Smooth muscle cell (in vitro differentiated cells): ENCODE results near the gene FRMD5. TPM values are rescaled to one million over a fixed set of nuclear protein-coding genes. Genes with fewer than 3 reads are reported as not detected.

Experiments used
- DNase-seq: peaks from one replicate; lab custom pipeline; 2025; ENCODE audit not compliant: unreplicated experiment; lab: John Stamatoyannopoulos, UW
- H2AFZ ChIP-seq: fragments of 200-600 bp; sonication (generic); 2 replicates; pipeline ENCODE4 v1.6.0; 2016; ENCODE audit warnings: antibody characterized with exemption, low read depth, mild to moderate bottlenecking
- H3F3A ChIP-seq: fragments of 200-600 bp; sonication (generic); 2 replicates; pipeline ENCODE4 v1.6.0; 2017; ENCODE audit warnings: antibody characterized with exemption, low read depth
- H3K27ac ChIP-seq: fragments of 200-600 bp; sonication (generic); 2 replicates; pipeline ENCODE4 v1.5.1; 2016; ENCODE audit warnings: low read depth, mild to moderate bottlenecking
- H3K27me3 ChIP-seq: fragments of 200-600 bp; sonication (generic); 2 replicates; pipeline ENCODE4 v1.6.1; 2016; ENCODE audit warnings: low read depth, mild to moderate bottlenecking
- H3K36me3 ChIP-seq: fragments of 200-600 bp; sonication (generic); 2 replicates; pipeline ENCODE4 v1.5.1; 2016; ENCODE audit warnings: low read depth
- H3K4me1 ChIP-seq: fragments of 200-600 bp; sonication (generic); 2 replicates; pipeline ENCODE4 v1.5.1; 2016; ENCODE audit warnings: low read depth
- H3K4me2 ChIP-seq: fragments of 200-600 bp; sonication (generic); 2 replicates; pipeline ENCODE4 v1.6.0; 2016; ENCODE audit warnings: mild to moderate bottlenecking
- H3K4me3 ChIP-seq: fragments of 200-600 bp; sonication (generic); 2 replicates; pipeline ENCODE4 v1.5.1; 2016; ENCODE audit warnings: mild to moderate bottlenecking
- H3K79me2 ChIP-seq: fragments of 200-600 bp; sonication (generic); 2 replicates; pipeline ENCODE4 v1.6.0; 2016; ENCODE audit warnings: low read depth, mild to moderate bottlenecking
- H3K9ac ChIP-seq: fragments of 200-600 bp; sonication (generic); 2 replicates; pipeline ENCODE4 v1.6.0; 2016; ENCODE audit warnings: low read depth
- H3K9me3 ChIP-seq: fragments of 200-600 bp; sonication (generic); replicated peaks from 2 replicates; pipeline ENCODE4 v1.5.1; 2016; ENCODE audit warnings: low read depth
- H4K20me1 ChIP-seq: fragments of 200-600 bp; sonication (generic); 2 replicates; pipeline ENCODE4 v1.6.0; 2016; ENCODE audit warnings: low read depth
- CTCF ChIP-seq: fragments of 200-600 bp; sonication (generic); IDR thresholded peaks from 2 replicates; pipeline ENCODE4 v1.5.1; 2017; ENCODE audit warnings: borderline replicate concordance, mild to moderate bottlenecking, antibody characterized with exemption; ENCODE audit not compliant: insufficient read depth, poor library complexity, severe bottlenecking
- WGBS: methylation state at CpG from one replicate; pipeline ENCODE4 v1.1.7; 2016; ENCODE audit warnings: low lambda C conversion rate; 5-methylcytosine and 5-hydroxymethylcytosine counted together
- polyA plus RNA-seq: library from polyadenylated mRNA; unstranded; fragments of >200 nt; fragmentation: Nextera tagmentation; extraction: Ambion mirVana; gene quantifications from 2 replicates; pipeline ENCODE4 v1.2.1, GENCODE V29; 2016
- total RNA-seq: library from RNA; depleted of rRNA; stranded (reverse); fragments of >200 nt; gene quantifications from 2 replicates; pipeline ENCODE4 v1.2.3, GENCODE V29; 2014

Gene FRMD5
- total and polyA plus RNA-seq, 2 experiments from 2014 or later: 0.46 to 7.2 TPM

- Histone ChIP-seq H3F3A (no peaks in the 10 kb centered on the region), H3K79me2 (no peaks in the 10 kb centered on the region), H3K4me1 (no peaks in the 10 kb centered on the region), H3K27ac (no peak overlapping the region), H3K4me3 (no peak overlapping the region), H2AFZ (no peak overlapping the region), H3K9me3 (no peaks in the 10 kb centered on the region), H3K9ac (no peak overlapping the region), H3K27me3 (peaks cover 3% of the 10 kb centered on the region), H3K36me3 (no peaks in the 10 kb centered on the region), H4K20me1 (no peaks in the 10 kb centered on the region), H3K4me2 (no peak overlapping the region)
- no peak for TF ChIP-seq CTCF
- 74% methylated on average over 1 of the region's 1 CpG for WGBS
- DNase-seq: no peak
Measured at GRCh38 chr15:44177139-44177538, 17.9 kb downstream of the FRMD5 start.

GRCh38 chr15:44173813-44174212 is 21.3 kb downstream of the FRMD5 start:
- Histone ChIP-seq H4K20me1 (no peaks in the 10 kb centered on the region), H2AFZ (no peak overlapping the region), H3K27ac (no peak overlapping the region), H3K9ac (no peak overlapping the region), H3K36me3 (no peaks in the 10 kb centered on the region), H3F3A (no peaks in the 10 kb centered on the region), H3K4me3 (no peak overlapping the region), H3K27me3 (peaks cover 3% of the 10 kb centered on the region), H3K4me1 (no peaks in the 10 kb centered on the region), H3K9me3 (no peaks in the 10 kb centered on the region), H3K79me2 (no peaks in the 10 kb centered on the region), H3K4me2 (no peak overlapping the region)
- TF ChIP-seq CTCF: no peak
- DNase-seq: no peak

GRCh38 chr15:44163370-44163769 is 31.7 kb downstream of the FRMD5 start:
- Histone ChIP-seq H3K4me2 (no peak overlapping the region), H3K4me1 (no peaks in the 10 kb centered on the region), H3K9me3 (no peaks in the 10 kb centered on the region), H3K27ac (no peak overlapping the region), H3K9ac (no peak overlapping the region), H2AFZ (no peak overlapping the region), H3K27me3 (no peaks in the 10 kb centered on the region), H3K79me2 (no peaks in the 10 kb centered on the region), H3K4me3 (no peak overlapping the region), H3K36me3 (no peaks in the 10 kb centered on the region), H3F3A (peaks cover 4% of the 10 kb centered on the region), H4K20me1 (no peaks in the 10 kb centered on the region)
- WGBS: 85% methylated on average over 5 of the region's 5 CpGs
- no peak for TF ChIP-seq CTCF
- no peak for DNase-seq

- Histone ChIP-seq H3K79me2 (no peaks in the 10 kb centered on the region), H3K9me3 (no peaks in the 10 kb centered on the region), H4K20me1 (no peaks in the 10 kb centered on the region), H3K36me3 (no peaks in the 10 kb centered on the region), H3K27ac (no peak overlapping the region), H3K9ac (no peak overlapping the region), H3F3A (peaks cover 7% of the 10 kb centered on the region), H3K4me3 (no peak overlapping the region), H3K4me1 (peaks cover 6% of the 10 kb centered on the region), H2AFZ (no peak overlapping the region), H3K4me2 (no peak overlapping the region), H3K27me3 (no peaks in the 10 kb centered on the region)
- 86% methylated on average over 1 of the region's 1 CpG for WGBS
- DNase-seq: no peak
- no peak for TF ChIP-seq CTCF
Measured at GRCh38 chr15:44160796-44161195, 34.3 kb downstream of the FRMD5 start.
